Choroid plexus epithelial cell (primary cell): ENCODE measurements around the gene FAIM2.

Source experiments
- DNase-seq: peaks from one replicate; pipeline ENCODE4 v3.0.0-alpha.2; 2010; ENCODE audit warnings: low read depth
- H3K4me3 ChIP-seq: 2 replicates; pipeline ENCODE4 v1.5.1; 2011; ENCODE audit warnings: low read depth, mild to moderate bottlenecking, control low read depth, low read length, moderate library complexity
- TF ChIP-seq, protein P1 (sequence below): conservative IDR thresholded peaks from 2 replicates; pipeline ENCODE4 v1.5.1; 2011; ENCODE audit warnings: low read depth, mild to moderate bottlenecking, control low read depth, inconsistent platforms, low read length, moderate library complexity

FAIM2 gene

DNA sequence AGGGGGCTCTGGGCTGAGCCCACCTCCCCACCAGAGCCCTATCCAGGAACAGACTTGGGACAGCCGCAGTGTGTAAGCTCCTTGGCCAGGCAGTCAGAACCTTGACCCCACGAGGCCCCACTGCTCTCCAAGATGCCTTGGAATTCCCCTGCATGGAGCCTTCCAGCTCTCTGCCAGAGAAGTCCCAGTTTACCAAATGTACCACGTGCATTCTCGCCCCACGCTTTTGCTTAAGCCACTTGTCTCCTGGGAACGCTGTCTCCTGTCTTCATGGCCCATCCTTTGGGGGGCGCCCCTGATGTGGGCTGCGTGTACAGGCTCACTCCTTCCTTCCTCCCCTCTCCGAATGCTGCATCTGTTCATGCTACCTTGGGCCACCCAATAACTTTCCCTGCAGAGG, 7.9 kb downstream of the FAIM2 start:
- H3K4me3 ChIP-seq, result no peak overlapping the region
- TF ChIP-seq, protein P1, sequence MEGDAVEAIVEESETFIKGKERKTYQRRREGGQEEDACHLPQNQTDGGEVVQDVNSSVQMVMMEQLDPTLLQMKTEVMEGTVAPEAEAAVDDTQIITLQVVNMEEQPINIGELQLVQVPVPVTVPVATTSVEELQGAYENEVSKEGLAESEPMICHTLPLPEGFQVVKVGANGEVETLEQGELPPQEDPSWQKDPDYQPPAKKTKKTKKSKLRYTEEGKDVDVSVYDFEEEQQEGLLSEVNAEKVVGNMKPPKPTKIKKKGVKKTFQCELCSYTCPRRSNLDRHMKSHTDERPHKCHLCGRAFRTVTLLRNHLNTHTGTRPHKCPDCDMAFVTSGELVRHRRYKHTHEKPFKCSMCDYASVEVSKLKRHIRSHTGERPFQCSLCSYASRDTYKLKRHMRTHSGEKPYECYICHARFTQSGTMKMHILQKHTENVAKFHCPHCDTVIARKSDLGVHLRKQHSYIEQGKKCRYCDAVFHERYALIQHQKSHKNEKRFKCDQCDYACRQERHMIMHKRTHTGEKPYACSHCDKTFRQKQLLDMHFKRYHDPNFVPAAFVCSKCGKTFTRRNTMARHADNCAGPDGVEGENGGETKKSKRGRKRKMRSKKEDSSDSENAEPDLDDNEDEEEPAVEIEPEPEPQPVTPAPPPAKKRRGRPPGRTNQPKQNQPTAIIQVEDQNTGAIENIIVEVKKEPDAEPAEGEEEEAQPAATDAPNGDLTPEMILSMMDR, result no peak
- no peak for DNase-seq

DNA sequence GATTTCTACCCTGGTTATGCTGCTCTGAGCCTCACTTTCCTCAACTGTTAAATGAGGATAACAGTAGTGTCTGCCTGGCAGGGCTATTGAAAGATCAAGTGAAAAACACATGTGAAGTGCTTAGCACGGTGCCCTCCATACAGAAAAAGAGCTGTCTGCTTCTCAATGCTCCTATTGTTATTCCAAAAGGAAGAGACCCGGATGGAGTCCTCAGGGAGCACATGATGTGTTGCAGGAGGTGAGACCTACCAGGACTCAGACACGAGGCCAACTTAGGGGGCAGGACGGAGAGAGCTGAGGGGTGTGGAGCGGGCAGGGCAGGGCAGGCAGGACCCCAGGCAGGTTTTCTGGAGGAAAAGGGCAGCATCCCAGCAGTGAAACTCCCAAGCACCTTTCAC, 8.9 kb downstream of the FAIM2 start:
- DNase-seq, result no peak
- TF ChIP-seq, protein P1, result no peak
- no peak overlapping the region for H3K4me3 ChIP-seq

DNA sequence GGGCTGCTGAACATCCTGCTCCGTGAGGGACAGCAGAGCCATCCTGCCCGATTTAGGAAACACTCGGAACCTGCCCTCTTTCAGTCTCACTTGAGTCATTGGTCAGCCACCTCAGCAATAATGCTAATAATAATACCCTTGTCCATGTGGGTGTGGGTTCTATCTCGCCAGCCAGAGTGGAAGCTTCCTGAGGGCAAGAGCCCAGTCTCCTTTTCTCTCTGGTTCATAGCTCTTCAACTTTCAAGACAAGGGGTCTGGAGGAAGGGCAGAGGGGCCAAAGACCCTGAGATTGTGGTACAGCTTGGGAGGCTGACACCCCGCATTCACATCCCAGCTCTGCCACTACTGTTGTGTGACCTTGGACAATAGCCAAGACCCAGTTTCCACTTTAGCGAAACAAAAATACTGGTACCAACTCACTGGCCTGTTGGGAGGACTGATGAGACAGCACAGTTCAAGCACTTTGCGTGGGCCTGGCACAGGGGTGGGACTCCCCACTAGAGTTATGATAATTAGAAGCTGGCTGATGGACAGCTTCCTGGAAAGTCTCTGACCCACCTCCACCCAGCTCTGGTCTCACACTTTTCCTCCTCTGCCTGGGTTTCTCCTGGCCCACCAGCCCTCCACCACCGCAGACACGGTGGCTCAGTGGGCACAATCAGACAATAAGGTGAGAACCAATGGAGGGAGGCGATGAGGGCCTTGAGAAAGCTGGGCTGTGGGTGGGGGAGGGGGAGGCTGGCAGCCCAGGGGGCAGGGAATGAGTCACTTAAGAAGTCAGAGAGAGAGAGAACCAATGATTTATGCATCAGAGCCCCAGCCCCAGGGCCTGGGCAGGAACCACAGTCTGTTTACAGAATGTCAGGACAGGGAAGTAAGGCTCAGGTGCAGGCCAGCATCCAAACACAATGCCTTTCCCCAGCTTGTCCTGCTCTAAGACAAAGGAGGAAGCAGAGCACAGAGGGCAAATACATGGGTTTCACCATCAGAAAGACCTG, 9.6 kb downstream of the FAIM2 start:
- H3K4me3 ChIP-seq, result no peak overlapping the region
- TF ChIP-seq, protein P1, result no peak
- peak; percentile 31 for DNase-seq

DNA sequence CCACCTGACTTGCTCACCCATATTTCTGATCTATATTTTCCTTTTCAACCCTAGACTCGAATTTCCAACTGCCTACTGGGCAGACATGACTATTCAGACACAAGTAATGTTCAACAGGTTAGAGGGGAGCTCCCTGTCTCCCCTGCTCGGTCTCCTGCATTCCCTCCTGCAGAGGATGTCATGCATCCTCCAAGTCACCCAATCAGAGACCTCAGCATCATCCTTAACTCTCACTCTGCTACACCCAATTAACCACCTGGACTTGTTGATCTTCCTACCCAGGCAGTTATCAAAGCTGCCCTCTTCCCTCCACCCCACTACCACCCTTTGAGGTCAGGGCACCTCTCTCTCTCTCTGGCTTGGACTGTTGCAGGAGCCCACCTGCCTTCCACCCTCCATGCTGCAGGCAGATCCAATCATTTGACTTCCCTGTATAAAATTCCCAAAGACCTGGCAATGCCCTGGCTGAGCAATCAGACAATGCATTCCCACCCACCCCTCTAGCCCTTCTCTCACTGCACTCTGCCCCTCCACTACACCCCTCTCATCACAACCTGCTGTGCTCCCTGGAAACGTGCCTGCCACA, 10.9 kb downstream of the FAIM2 start:
- TF ChIP-seq, protein P1, result no peak
- no peak for DNase-seq
- H3K4me3 ChIP-seq, result no peak overlapping the region

DNA sequence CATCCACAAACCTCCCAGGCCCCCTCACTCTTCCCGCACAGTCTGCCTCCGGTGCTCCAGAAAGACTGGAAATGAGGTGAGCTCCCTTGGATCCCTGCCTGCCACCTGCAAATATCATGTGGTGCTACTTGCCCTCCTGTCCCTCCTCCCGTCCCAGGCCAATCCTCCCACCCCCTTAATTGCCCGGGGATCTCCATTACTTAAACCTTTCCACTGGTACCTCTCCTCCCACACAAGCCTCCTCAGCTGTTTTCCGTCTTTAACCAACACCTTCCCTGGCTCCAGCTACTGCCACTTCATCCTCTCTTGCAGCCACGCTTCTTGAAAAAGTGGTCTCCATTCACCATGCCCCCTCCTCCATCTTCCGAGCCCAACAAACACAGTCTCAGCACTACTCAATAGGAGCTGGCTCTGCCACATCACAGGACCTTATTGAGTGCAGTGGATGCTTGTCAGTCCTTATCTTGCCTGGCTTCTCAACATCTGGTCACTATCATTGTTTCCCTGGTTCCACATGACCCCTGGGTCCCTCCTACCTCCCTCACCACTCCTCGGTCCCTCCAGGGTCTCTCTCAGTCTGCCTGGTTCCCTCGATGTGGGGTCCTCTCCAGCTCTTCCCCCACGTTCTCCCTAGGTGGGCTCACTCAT, 11.5 kb downstream of the FAIM2 start:
- no peak overlapping the region for H3K4me3 ChIP-seq
- no peak for DNase-seq
- TF ChIP-seq, protein P1, result no peak

DNA sequence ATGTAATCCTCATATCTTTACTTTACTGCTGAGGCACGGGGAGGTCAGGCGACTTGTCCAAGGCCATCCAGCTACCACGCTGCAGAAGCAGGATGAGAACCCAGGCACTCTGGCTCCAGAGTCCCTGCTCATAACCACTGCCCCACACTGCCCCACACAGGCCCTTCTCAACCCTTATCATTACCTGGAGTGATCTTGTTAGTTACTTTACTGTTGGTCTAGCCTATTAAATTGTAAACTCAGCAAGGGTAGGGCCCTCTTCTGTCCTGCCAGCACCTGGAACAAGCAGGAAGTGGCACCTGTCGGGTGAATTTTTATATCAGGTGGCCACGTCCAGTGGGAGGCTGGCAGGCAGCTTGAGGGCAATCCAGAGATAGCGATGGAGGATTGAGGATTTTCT, 12.2 kb downstream of the FAIM2 start:
- no peak for DNase-seq
- H3K4me3 ChIP-seq, result no peak overlapping the region
- TF ChIP-seq, protein P1, result no peak
